Stimulated activated CD4-positive, alpha-beta T cell treated with anti-CD3 and anti-CD28 coated beads, Interleukin-15, amount 100 ng/mL, for 48 hours (primary cell): ENCODE measurements around the gene USP38.

Experiments used
- DNase-seq, 2 donors: peaks; one replicate each; pipeline ENCODE4 v3.0.0-alpha.2; 2020; ENCODE audit warnings: low read depth in 2 of 2

Gene USP38

DNA sequence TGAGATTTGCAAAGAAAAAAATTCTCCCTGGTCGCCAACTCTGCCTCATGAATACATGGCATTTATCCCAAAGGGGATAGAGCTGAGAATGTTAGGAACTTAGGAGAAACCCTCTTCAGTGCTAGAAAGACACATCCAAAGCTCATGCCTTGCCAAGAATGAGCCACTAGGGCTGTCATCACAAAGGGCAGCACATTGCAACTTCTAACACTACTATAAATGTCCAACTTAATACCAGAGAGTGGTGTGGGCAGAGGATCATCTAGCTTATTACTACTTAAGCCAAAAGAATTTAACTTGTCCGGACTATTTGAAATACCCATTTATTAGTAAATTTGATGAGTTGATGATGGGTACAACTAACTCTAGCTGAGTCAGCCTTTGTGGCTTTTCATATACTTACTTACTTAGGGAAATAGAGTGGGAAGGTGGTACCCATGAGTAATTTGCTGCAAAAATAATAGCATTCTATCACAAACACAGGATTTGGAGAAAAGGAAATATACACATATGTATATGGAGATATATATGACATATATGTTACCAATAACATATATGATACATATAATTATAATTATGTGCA, 85.6 kb downstream of the USP38 start:
- DNase-seq = no peak
